ENCODE data around the gene SFMBT2. TPM values are rescaled to one million over a fixed set of nuclear protein-coding genes. Genes with fewer than 3 reads are reported as not detected.

Gene SFMBT2
- total RNA-seq, 2 experiments from 2014 or later: 31.9 to 32.3 TPM

GRCh38 chr10:7365027-7365745 lies 45.6 kb downstream of the SFMBT2 start:
- Mint-ChIP-seq H3K36me3 (ENCODE audit: low read depth) (peaks cover 83% of the 10 kb centered on the region), H3K9me3 (peaks cover 10% of the 10 kb centered on the region), H3K4me3 (no peak overlapping the region), H3K4me1 (peaks cover 17% of the 10 kb centered on the region), H3K27me3 (no peaks in the 10 kb centered on the region), H3K27ac (no peak overlapping the region)
- CTCF ChIA-PET: interaction anchor here (1.3 kb wide), 1 partner anchor 9 kb away, joined by 3 read pairs; no protein-coding TSS in a partner anchor
- no peak for DNase-seq
- POLR2A ChIA-PET: no interaction called here

DNA sequence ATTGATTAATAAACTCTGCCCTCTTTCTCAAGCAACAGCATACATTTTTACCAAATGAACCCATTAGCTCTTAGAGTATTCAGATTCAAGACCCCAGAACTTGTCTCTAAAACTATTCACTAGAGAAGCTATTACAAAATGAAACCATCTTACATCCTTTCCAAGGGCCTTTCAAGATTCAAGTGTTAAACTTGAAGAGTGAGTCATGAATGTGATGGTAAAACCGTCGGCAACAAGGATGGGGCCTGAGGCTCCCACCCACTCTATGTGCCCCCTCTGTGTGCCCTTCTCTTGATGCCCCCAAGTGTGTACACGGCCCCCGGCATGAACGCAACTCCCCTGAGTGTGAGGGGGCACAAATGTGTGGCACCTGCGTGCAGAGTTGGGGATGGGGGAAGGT lies 46.4 kb downstream of the SFMBT2 start:
- POLR2A ChIA-PET: no interaction called here
- DNase-seq: no peak
- Mint-ChIP-seq H3K4me3 (no peak overlapping the region), H3K36me3 (ENCODE audit: low read depth) (peaks cover 84% of the 10 kb centered on the region), H3K9me3 (peaks cover 14% of the 10 kb centered on the region), H3K27ac (no peak overlapping the region), H3K27me3 (no peaks in the 10 kb centered on the region), H3K4me1 (peaks cover 17% of the 10 kb centered on the region)
- CTCF ChIA-PET: interaction anchor here (1.3 kb wide), 1 partner anchor 10 kb away, joined by 3 read pairs; no protein-coding TSS in a partner anchor

DNA sequence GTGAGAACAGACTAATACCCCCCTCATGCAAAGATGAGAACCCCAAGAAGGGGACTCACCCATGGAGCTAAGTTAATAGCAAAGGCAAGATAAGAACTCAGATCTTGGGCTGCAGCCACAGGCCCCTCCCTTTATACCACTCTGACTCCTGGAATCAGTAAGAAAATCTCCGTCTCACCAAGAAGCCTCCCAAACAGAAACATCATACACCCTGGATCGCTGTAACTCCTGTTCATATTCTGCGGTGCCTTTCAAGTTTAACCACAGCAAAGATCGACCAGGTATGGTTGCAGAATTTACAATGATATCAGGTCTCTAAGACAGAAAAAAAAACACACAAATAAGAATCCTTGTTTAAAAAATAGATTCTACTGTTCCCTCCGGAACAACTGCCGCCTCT lies 47.1 kb downstream of the SFMBT2 start:
- Mint-ChIP-seq H3K36me3 (ENCODE audit: low read depth) (peaks cover 90% of the 10 kb centered on the region), H3K27me3 (no peaks in the 10 kb centered on the region), H3K27ac (peak overlapping the region; percentile 11), H3K4me3 (no peak overlapping the region), H3K4me1 (peaks cover 17% of the 10 kb centered on the region), H3K9me3 (peaks cover 15% of the 10 kb centered on the region)
- ChIA-PET CTCF (no interaction called here), POLR2A (no interaction called here)
- no peak for DNase-seq

DNA sequence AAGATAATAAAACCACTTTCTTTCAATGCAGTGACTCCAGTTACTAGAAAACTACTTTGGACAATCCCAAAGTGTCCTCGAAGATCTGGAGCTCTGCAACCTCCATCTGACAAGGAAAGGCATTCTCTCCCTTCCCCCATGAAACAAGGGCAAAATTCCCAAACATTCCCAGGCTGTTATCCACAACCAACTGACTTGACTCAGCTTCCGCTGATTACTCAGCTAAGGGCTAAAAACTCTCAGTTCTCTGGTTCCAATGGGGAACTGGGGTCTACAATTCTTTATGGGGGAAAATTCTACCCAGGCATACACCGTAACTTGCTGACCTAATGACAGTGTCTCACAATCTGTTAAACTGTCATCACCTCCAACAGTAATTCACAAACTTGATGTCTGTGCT lies 48.4 kb downstream of the SFMBT2 start:
- H3K27me3 Mint-ChIP-seq: no peaks in the 10 kb centered on the region
- no peak for DNase-seq
- CTCF ChIA-PET: interaction anchor here (0.6 to 1.0 kb wide), 2 partner anchors 11 to 13 kb away, joined by 4 to 5 read pairs; no protein-coding TSS in a partner anchor
- H3K9me3 Mint-ChIP-seq: peaks cover 25% of the 10 kb centered on the region
- no peak overlapping the region for H3K4me3 Mint-ChIP-seq
- peaks cover 17% of the 10 kb centered on the region for H3K4me1 Mint-ChIP-seq
- no peak overlapping the region for H3K27ac Mint-ChIP-seq
- H3K36me3 Mint-ChIP-seq (ENCODE audit: low read depth): peaks cover 92% of the 10 kb centered on the region
- POLR2A ChIA-PET: no interaction called here

DNA sequence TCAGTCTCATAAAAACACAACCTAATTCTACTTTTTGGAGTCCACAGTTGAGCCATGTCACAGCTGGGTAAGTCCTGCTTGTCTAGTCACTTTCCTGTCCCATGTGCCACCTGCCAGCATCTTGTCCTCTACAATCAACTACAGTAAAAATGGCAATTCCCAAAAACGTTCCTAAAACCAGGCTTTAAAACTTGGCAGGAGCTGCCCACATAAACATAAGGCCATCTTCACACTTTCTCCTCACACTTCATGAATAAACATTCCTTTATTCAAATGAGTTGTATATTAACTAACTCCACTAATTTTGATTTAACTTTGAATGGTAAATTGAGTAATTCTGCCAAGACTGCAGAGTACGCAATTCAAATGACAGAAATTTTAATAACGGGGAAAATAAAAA lies 49.5 kb downstream of the SFMBT2 start:
- Mint-ChIP-seq H3K27ac (no peak overlapping the region), H3K27me3 (no peaks in the 10 kb centered on the region), H3K4me1 (peaks cover 19% of the 10 kb centered on the region), H3K9me3 (peaks cover 27% of the 10 kb centered on the region), H3K36me3 (ENCODE audit: low read depth) (peaks cover 90% of the 10 kb centered on the region), H3K4me3 (no peak overlapping the region)
- CTCF ChIA-PET: interaction anchor here (1.0 kb wide), 1 partner anchor 12 kb away, joined by 5 read pairs; no protein-coding TSS in a partner anchor
- POLR2A ChIA-PET: no interaction called here
- no peak for DNase-seq

GRCh38 chr10:7359954-7360353 lies 50.9 kb downstream of the SFMBT2 start:
- DNase-seq: no peak
- Mint-ChIP-seq H3K27ac (no peak overlapping the region), H3K27me3 (no peaks in the 10 kb centered on the region), H3K9me3 (peaks cover 27% of the 10 kb centered on the region), H3K36me3 (ENCODE audit: low read depth) (peaks cover 78% of the 10 kb centered on the region), H3K4me3 (no peak overlapping the region), H3K4me1 (peaks cover 19% of the 10 kb centered on the region)
- CTCF ChIA-PET: interaction anchor here (0.7 to 1.3 kb wide), 2 partner anchors 10 to 13 kb away, joined by 3 read pairs; no protein-coding TSS in a partner anchor
- POLR2A ChIA-PET: no interaction called here

GRCh38 chr10:7359356-7359755 lies 51.5 kb downstream of the SFMBT2 start:
- CTCF ChIA-PET: interaction anchor here (0.6 to 1.3 kb wide), 3 partner anchors 10 to 87 kb away, joined by 3 read pairs; no protein-coding TSS in a partner anchor
- POLR2A ChIA-PET: no interaction called here
- H3K4me3 Mint-ChIP-seq: no peak overlapping the region

DNA sequence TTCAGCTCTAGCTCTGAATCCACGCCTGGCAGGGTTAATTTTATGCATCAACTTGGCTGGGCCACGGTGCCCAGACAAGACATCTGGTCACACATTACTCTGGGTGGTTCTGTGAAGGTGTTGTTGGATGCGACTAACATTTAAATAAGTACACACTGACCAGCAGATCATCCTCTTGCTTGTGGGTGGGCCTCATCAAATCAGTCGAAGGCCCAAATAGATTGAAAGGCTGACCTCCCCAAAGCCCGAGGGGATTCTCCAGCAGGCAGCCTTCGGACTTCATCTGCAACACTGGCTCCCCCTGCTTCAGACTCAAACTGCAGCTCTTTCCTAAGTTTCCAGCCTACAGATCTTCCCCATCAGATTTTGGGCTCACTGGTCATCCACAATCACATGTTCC lies 53.6 kb downstream of the SFMBT2 start:
- CTCF ChIA-PET: no interaction called here
- no peaks in the 10 kb centered on the region for H3K27me3 Mint-ChIP-seq
- POLR2A ChIA-PET: no interaction called here
- H3K4me3 Mint-ChIP-seq: no peak overlapping the region
- H3K36me3 Mint-ChIP-seq (ENCODE audit: low read depth): peaks cover 53% of the 10 kb centered on the region
- H3K9me3 Mint-ChIP-seq: peaks cover 21% of the 10 kb centered on the region
- no peak overlapping the region for H3K27ac Mint-ChIP-seq
- H3K4me1 Mint-ChIP-seq: peaks cover 4% of the 10 kb centered on the region
- DNase-seq: no peak

More at GRCh38 chr10:7359356-7359755, 51.5 kb downstream of the SFMBT2 start:
- Mint-ChIP-seq H3K36me3 (ENCODE audit: low read depth) (peaks cover 72% of the 10 kb centered on the region), H3K4me1 (peaks cover 15% of the 10 kb centered on the region), H3K9me3 (peaks cover 27% of the 10 kb centered on the region), H3K27me3 (no peaks in the 10 kb centered on the region), H3K27ac (no peak overlapping the region)
- no peak for DNase-seq

GRCh38 chr10:7354330-7355047 lies 56.3 kb downstream of the SFMBT2 start:
- DNase-seq: no peak
- ChIA-PET POLR2A (no interaction called here), CTCF (no interaction called here)
- no peaks in the 10 kb centered on the region for H3K27me3 Mint-ChIP-seq
- H3K4me3 Mint-ChIP-seq: no peak overlapping the region
- H3K36me3 Mint-ChIP-seq (ENCODE audit: low read depth): peaks cover 47% of the 10 kb centered on the region
- H3K27ac Mint-ChIP-seq: no peak overlapping the region
- H3K4me1 Mint-ChIP-seq: peaks cover 4% of the 10 kb centered on the region
- peaks cover 14% of the 10 kb centered on the region for H3K9me3 Mint-ChIP-seq

DNA sequence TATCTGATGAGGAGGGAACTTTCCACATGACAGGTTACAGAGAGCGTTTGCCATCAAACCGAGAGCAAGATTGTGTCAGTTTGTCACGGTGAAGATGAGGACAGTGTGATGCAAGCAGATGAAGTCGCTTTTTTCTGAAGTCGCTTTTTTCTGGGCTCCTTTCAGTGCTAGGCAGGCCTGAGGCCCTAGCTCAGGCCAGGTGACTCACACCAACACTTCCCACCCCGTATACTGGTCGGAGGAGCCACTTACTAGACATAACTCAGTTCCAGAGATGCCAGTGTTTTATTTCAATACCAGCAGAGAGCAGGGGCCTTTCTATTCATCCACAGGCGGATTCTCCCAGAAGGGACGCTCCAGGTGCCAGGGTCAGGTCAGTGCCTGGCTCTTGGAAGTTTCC lies 58.9 kb downstream of the SFMBT2 start:
- H3K4me3 Mint-ChIP-seq: no peak overlapping the region
- no peak for DNase-seq
- peaks cover 4% of the 10 kb centered on the region for H3K4me1 Mint-ChIP-seq
- H3K36me3 Mint-ChIP-seq (ENCODE audit: low read depth): peaks cover 42% of the 10 kb centered on the region
- POLR2A ChIA-PET: no interaction called here
- H3K27me3 Mint-ChIP-seq: no peaks in the 10 kb centered on the region
- no peak overlapping the region for H3K27ac Mint-ChIP-seq
- CTCF ChIA-PET: interaction anchor here (0.6 to 2.5 kb wide), 2 partner anchors 10 to 12 kb away, joined by 4 to 7 read pairs; no protein-coding TSS in a partner anchor
- no peaks in the 10 kb centered on the region for H3K9me3 Mint-ChIP-seq

GRCh38 chr10:7350541-7351195 lies 60.2 kb downstream of the SFMBT2 start:
- H3K36me3 Mint-ChIP-seq (ENCODE audit: low read depth): peaks cover 44% of the 10 kb centered on the region
- CTCF ChIA-PET: interaction anchor here (2.5 kb wide), 1 partner anchor 10 kb away, joined by 7 read pairs; no protein-coding TSS in a partner anchor
- H3K4me3 Mint-ChIP-seq: no peak overlapping the region
- peaks cover 2% of the 10 kb centered on the region for H3K4me1 Mint-ChIP-seq
- POLR2A ChIA-PET: no interaction called here
- no peak for DNase-seq
- H3K27ac Mint-ChIP-seq: no peak overlapping the region
- H3K27me3 Mint-ChIP-seq: no peaks in the 10 kb centered on the region
- H3K9me3 Mint-ChIP-seq: peaks cover under 1% of the 10 kb centered on the region

DNA sequence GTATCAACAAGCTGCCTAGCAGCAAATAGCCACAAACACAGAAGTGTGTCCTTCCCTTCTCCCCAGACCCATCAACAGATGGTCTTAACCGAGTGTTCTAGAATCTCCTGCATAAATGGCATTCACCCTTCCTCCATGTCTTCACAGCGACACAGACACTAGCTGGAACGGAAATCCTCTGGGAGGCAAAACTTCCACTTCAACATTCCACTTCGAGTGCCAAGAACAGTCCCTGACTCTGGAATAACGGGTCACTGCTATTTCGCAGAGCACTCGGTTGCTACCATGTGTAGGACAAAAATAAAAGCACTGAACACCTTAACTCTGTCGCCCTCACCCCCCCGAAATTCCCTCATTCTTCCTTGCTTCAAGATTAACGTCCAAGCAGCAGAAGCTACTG lies 65.1 kb downstream of the SFMBT2 start:
- Mint-ChIP-seq H3K4me3 (no peak overlapping the region), H3K36me3 (ENCODE audit: low read depth) (peaks cover 59% of the 10 kb centered on the region), H3K27me3 (no peaks in the 10 kb centered on the region), H3K27ac (no peak overlapping the region), H3K4me1 (peaks cover 3% of the 10 kb centered on the region), H3K9me3 (peaks cover 14% of the 10 kb centered on the region)
- POLR2A ChIA-PET: no interaction called here
- CTCF ChIA-PET: no interaction called here
- no peak for DNase-seq

DNA sequence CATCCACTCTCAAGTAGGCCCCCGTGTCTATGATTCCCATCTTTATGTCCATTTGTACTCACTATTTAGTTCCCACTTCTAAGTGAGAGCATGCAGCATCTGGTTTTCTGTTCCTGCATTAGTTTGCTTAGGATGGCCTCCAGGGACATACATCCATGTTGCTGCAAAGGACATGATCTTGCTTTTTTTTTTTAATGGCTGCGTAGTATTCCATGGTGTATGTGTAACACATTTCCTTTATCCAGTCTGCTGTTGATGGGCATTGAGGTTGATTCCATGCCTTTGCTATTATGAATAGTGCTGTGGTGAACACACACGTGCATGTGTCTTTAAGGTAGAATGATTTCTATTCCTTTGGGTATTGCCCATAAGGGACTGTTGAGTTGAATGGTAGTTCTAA lies 67.8 kb downstream of the SFMBT2 start:
- no peak overlapping the region for H3K27ac Mint-ChIP-seq
- no peak overlapping the region for H3K4me3 Mint-ChIP-seq
- POLR2A ChIA-PET: no interaction called here
- peaks cover 58% of the 10 kb centered on the region for H3K36me3 Mint-ChIP-seq (ENCODE audit: low read depth)
- CTCF ChIA-PET: no interaction called here
- no peak for DNase-seq
- H3K27me3 Mint-ChIP-seq: no peaks in the 10 kb centered on the region
- H3K4me1 Mint-ChIP-seq: peaks cover 11% of the 10 kb centered on the region
- peaks cover 14% of the 10 kb centered on the region for H3K9me3 Mint-ChIP-seq

Measured in activated CD4-positive, alpha-beta T cell treated with anti-CD3 and anti-CD28 coated beads, Interleukin-2, amount 10 ng/mL, durations not matched to agents 7 days and 5 days (primary cell).